H1 (cell line): ENCODE data around the gene HOOK1. TPM values are rescaled to one million over a fixed set of nuclear protein-coding genes. Genes with fewer than 3 reads are reported as not detected.

Experiments
- CTCF ChIA-PET: fragments of 300-600 bp; sonication (Branson Sonifier 250); formaldehyde crosslinking; loops from one replicate; lab custom pipeline; 2021; ENCODE audit not compliant: partially characterized antibody; lab: Charles Lee
- POLR2A ChIA-PET: fragments of 300-600 bp; sonication (Branson Sonifier 250); formaldehyde crosslinking; loops from one replicate; lab custom pipeline; 2021; ENCODE audit warnings: inconsistent platforms; ENCODE audit not compliant: partially characterized antibody; lab: Charles Lee
- DNase-seq, 2 experiments: peaks; one replicate each; pipeline versions ENCODE4 v3.0.0 to v3.0.0-alpha.2; 2010 to 2022; ENCODE audit warnings: low spot score in 2 of 2, low read depth in 1 of 2, mixed read lengths in 1 of 2
- FAIRE-seq: peaks from 2 replicates; lab custom pipeline; 2011; peaks lifted over from hg19 to GRCh38; lab: Jason Lieb, UNC
- H2AFZ ChIP-seq: 2 replicates; pipeline ENCODE4 v1.8.1; 2012; ENCODE audit warnings: low read length, inconsistent platforms
- H2AK5ac ChIP-seq: 2 replicates; pipeline ENCODE4 v1.6.1; 2013; ENCODE audit warnings: low read depth, low read length
- H2BK120ac ChIP-seq: replicated peaks from 2 replicates; pipeline ENCODE3; 2013; ENCODE audit warnings: low read depth, low read length, inconsistent platforms
- H2BK12ac ChIP-seq: 2 replicates; pipeline ENCODE4 v1.6.1; 2013; ENCODE audit warnings: low read depth, low read length
- H2BK15ac ChIP-seq: 2 replicates; pipeline ENCODE4 v1.6.1; 2013; ENCODE audit warnings: low read length
- H2BK20ac ChIP-seq: 2 replicates; pipeline ENCODE4 v1.6.1; 2013; ENCODE audit warnings: low read length
- H2BK5ac ChIP-seq: 2 replicates; pipeline ENCODE4 v1.6.1; 2013; ENCODE audit warnings: low read depth, low read length
- H3K14ac ChIP-seq: 2 replicates; pipeline ENCODE4 v1.6.1; 2013; ENCODE audit warnings: inconsistent platforms; ENCODE audit not compliant: insufficient read length
- H3K18ac ChIP-seq: 2 replicates; pipeline ENCODE4 v1.6.1; 2013; ENCODE audit warnings: low read length; ENCODE audit errors: extremely low read depth
- H3K23ac ChIP-seq: 2 replicates; pipeline ENCODE4 v1.6.1; 2013; ENCODE audit warnings: inconsistent platforms; ENCODE audit not compliant: insufficient read length
- H3K23me2 ChIP-seq: 2 replicates; pipeline ENCODE4 v1.6.1; 2013; ENCODE audit warnings: low read depth, low read length
- H3K27ac ChIP-seq: 2 replicates; pipeline ENCODE4 v1.6.1; 2011; ENCODE audit warnings: low read depth, low read length, inconsistent platforms
- H3K27me3 ChIP-seq, 4 experiments: replicated peaks in 1 of 4; 1 replicate in 1 of 4; 2 replicates in 3 of 4; pipeline versions ENCODE4 v1.6.1 to v1.8.1; 2011 to 2013; ENCODE audit warnings: low read length in 3 of 4, mild to moderate bottlenecking in 3 of 4, inconsistent platforms in 2 of 4, mixed read lengths in 2 of 4, moderate library complexity in 1 of 4; ENCODE audit not compliant: control insufficient read depth in 3 of 4, insufficient read depth in 3 of 4; ENCODE audit errors: extremely low read depth in 1 of 4
- H3K36me3 ChIP-seq, 4 experiments: 2 replicates each; pipeline versions ENCODE4 v1.6.1 to v1.8.1; 2011 to 2013; ENCODE audit warnings: mild to moderate bottlenecking in 4 of 4, low read length in 3 of 4, moderate library complexity in 2 of 4, control low read depth in 1 of 4, inconsistent platforms in 1 of 4; ENCODE audit not compliant: insufficient read depth in 4 of 4, control insufficient read depth in 2 of 4
- H3K4ac ChIP-seq: replicated peaks from 2 replicates; pipeline ENCODE3; 2013; ENCODE audit warnings: low read length, low read depth, mixed read lengths, inconsistent platforms; ENCODE audit not compliant: insufficient read length
- H3K4me1 ChIP-seq, 4 experiments: replicated peaks in 1 of 4; 1 replicate in 1 of 4; 2 replicates in 3 of 4; pipeline versions ENCODE4 v1.6.1 to v1.8.1; 2011 to 2013; ENCODE audit warnings: low read length in 3 of 4, inconsistent platforms in 2 of 4, mixed read lengths in 1 of 4; ENCODE audit not compliant: insufficient read depth in 4 of 4, control insufficient read depth in 3 of 4
- H3K4me2 ChIP-seq, 2 experiments: 2 replicates each; pipeline versions ENCODE4 v1.6.1 to v1.8.1; 2011 to 2013; ENCODE audit warnings: low read depth in 2 of 2, low read length in 2 of 2, control low read depth in 1 of 2, inconsistent platforms in 1 of 2, mild to moderate bottlenecking in 1 of 2; ENCODE audit not compliant: insufficient read depth in 1 of 2
- H3K4me3 ChIP-seq, 4 experiments: fragments of 200-600, 300-600 bp in 1 of 4; sonication (generic), shearing (Covaris generic), sonication (Bioruptor Twin) in 1 of 4; 2 replicates each; pipeline versions ENCODE4 v1.5.1 to v1.8.1; 2011 to 2016; ENCODE audit warnings: low read length in 4 of 4, low read depth in 3 of 4, control low read depth in 2 of 4, inconsistent platforms in 2 of 4, mild to moderate bottlenecking in 2 of 4, mixed read lengths in 1 of 4, moderate library complexity in 1 of 4; ENCODE audit not compliant: insufficient read depth in 2 of 4; ENCODE audit errors: extremely low read depth in 1 of 4
- H3K56ac ChIP-seq: replicated peaks from 2 replicates; pipeline ENCODE3; 2013; ENCODE audit warnings: low read depth, mild to moderate bottlenecking, mixed read lengths, low read length, inconsistent platforms; ENCODE audit not compliant: insufficient read length
- H3K79me1 ChIP-seq: 2 replicates; pipeline ENCODE4 v1.6.1; 2013; ENCODE audit warnings: low read depth, low read length, control low read depth
- H3K79me2 ChIP-seq, 2 experiments: 2 replicates each; pipeline versions ENCODE4 v1.6.1 to v1.8.1; 2012 to 2013; ENCODE audit warnings: low read length in 2 of 2, mild to moderate bottlenecking in 2 of 2, inconsistent platforms in 1 of 2; ENCODE audit not compliant: insufficient read depth in 2 of 2, control insufficient read depth in 1 of 2
- H3K9ac ChIP-seq, 4 experiments: replicated peaks in 1 of 4; 1 replicate in 1 of 4; 2 replicates in 3 of 4; pipeline versions ENCODE4 v1.6.1 to v1.8.1; 2011 to 2013; ENCODE audit warnings: low read depth in 3 of 4, low read length in 3 of 4, control low read depth in 2 of 4, mild to moderate bottlenecking in 2 of 4, moderate library complexity in 2 of 4, inconsistent platforms in 1 of 4; ENCODE audit errors: extremely low read depth in 1 of 4
- H3K9me3 ChIP-seq, 2 experiments: 2 replicates each; pipeline versions ENCODE4 v1.6.1 to v1.8.1; 2012 to 2013; ENCODE audit warnings: mild to moderate bottlenecking in 2 of 2, moderate library complexity in 2 of 2, control low read depth in 1 of 2, inconsistent platforms in 1 of 2, low read depth in 1 of 2, low read length in 1 of 2, mixed read lengths in 1 of 2; ENCODE audit not compliant: insufficient read depth in 2 of 2
- H4K20me1 ChIP-seq, 2 experiments: replicated peaks in 1 of 2; 2 replicates each; pipeline versions ENCODE3 to v1.8.1; 2011 to 2013; ENCODE audit warnings: inconsistent platforms in 2 of 2, low read length in 2 of 2, mild to moderate bottlenecking in 1 of 2; ENCODE audit not compliant: insufficient read depth in 2 of 2, control insufficient read depth in 1 of 2
- H4K5ac ChIP-seq: 2 replicates; pipeline ENCODE4 v1.6.1; 2013; ENCODE audit warnings: low read length, low read depth, mixed read lengths, inconsistent platforms; ENCODE audit not compliant: insufficient read length
- H4K8ac ChIP-seq: 2 replicates; pipeline ENCODE4 v1.8.0; 2013; ENCODE audit warnings: mild to moderate bottlenecking, moderate library complexity, low read length, inconsistent platforms; ENCODE audit not compliant: insufficient read depth; ENCODE audit errors: extremely low read depth
- H4K91ac ChIP-seq: replicated peaks from 2 replicates; pipeline ENCODE3; 2013; ENCODE audit warnings: low read length, mixed read lengths, inconsistent platforms; ENCODE audit not compliant: insufficient read length
- CEBPB ChIP-seq: IDR thresholded peaks from 2 replicates; pipeline ENCODE4 v1.6.1; 2012; ENCODE audit warnings: low read depth, low read length
- RAD21 ChIP-seq, 2 experiments: IDR thresholded peaks in 1 of 2; conservative IDR thresholded peaks in 1 of 2; 2 replicates each; pipeline ENCODE4 v1.6.1; 2011; ENCODE audit warnings: low read depth in 2 of 2, low read length in 2 of 2, improper control_type of control experiment in 1 of 2, inconsistent platforms in 1 of 2, mild to moderate bottlenecking in 1 of 2, moderate library complexity in 1 of 2
- WGBS, 2 experiments: shearing (Covaris generic) in 1 of 2; methylation state at CpG; one replicate each; pipeline versions ENCODE4 v1.1.6 to v1.1.7; 2013 to 2015; ENCODE audit warnings: low lambda C conversion rate in 2 of 2, mixed read lengths in 2 of 2, inconsistent platforms in 1 of 2, low coverage in 1 of 2, missing lambda C conversion rate in 1 of 2; ENCODE audit not compliant: insufficient replicate concordance in 2 of 2, insufficient coverage in 1 of 2, insufficient read length in 1 of 2; ENCODE audit errors: extremely low coverage in 1 of 2, missing lambda C conversion rate in 1 of 2; 5-methylcytosine and 5-hydroxymethylcytosine counted together
- polyA plus RNA-seq, 7 experiments: library from polyadenylated mRNA; depleted of rRNA in 3 of 7; stranded (reverse) in 5 of 7; unstranded in 2 of 7; fragments of >200 nt in 5 of 7; fragments of 200-250 nt in 2 of 7; gene quantifications; 1 replicate in 5 of 7; 2 replicates in 1 of 7; 4 replicates in 1 of 7; pipeline versions ENCODE4 v1.2.1 to v1.2.3, GENCODE V29; 2011 to 2013; ENCODE audit warnings: missing spikeins in 2 of 7, mixed read lengths in 2 of 7
- total RNA-seq: library from RNA; stranded (reverse); fragmentation: NEBNext Ultra II Directional; extraction: Animal tissue kit (Norgen Biotek cat#: 25700); gene quantifications from 2 replicates; pipeline ENCODE4 v1.2.1, GENCODE V29; 2021
- TF ChIP-seq, protein P1 (sequence below): IDR thresholded peaks from 2 replicates; pipeline ENCODE4 v1.6.1; 2011; ENCODE audit warnings: low read length, improper control_type of control experiment
- TF ChIP-seq, protein P2 (sequence below), 3 experiments: IDR thresholded peaks; 1 replicate in 2 of 3; 2 replicates in 1 of 3; pipeline versions ENCODE4 v1.5.1 to v1.6.1; 2011; ENCODE audit warnings: low read length in 3 of 3, mild to moderate bottlenecking in 3 of 3, inconsistent platforms in 2 of 3, low read depth in 1 of 3, moderate library complexity in 1 of 3; ENCODE audit not compliant: insufficient read depth in 1 of 3; ENCODE audit errors: control extremely low read depth in 1 of 3

The HOOK1 gene
- total and polyA plus RNA-seq, 2 of the 8 experiments (the other 6 are each of a cell fraction or from before 2014, with no cell fraction given) = 5.6 to 34.5 TPM

DNA sequence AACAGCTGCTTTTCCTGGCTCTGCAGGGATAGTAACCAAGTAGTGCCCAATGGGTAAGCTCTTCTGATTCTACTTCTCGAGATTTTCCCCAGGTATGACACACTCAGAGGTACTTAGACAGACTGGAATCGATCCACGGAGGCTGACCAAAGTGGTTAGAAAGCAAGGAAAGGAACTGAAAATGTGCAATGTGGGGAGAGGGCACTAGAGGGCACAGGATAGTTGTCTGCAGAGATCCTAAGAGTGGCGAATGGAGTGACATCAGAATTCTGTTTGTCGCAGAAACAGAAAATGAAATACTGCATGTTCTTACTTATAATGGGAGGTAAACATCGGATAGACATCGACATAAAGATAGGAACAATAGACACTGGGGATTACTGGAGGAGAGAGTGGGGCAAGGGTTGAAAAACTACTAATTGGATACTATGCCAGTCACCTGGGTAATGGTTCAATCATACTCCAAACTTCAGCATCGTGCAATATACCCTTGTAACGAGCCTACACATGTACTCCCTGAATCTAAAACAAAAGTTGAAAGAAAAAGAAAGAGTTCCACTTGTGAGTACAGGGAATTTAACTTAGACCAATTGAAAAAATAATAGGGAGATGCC lies 88.5 kb downstream of the HOOK1 start:
- Histone ChIP-seq H3K27me3 (no peaks in the 10 kb centered on the region), H3K9ac (no peak overlapping the region), H2BK15ac (no peak overlapping the region), H2AFZ (no peak overlapping the region), H3K9me3 (no peaks in the 10 kb centered on the region), H3K56ac (no peak overlapping the region), H2BK20ac (no peak overlapping the region), H3K4me1 (no peaks in the 10 kb centered on the region), H3K4me2 (no peak overlapping the region), H3K79me1 (no peaks in the 10 kb centered on the region), H4K5ac (no peak overlapping the region), H2BK120ac (no peak overlapping the region), H3K18ac (no peak overlapping the region), H3K36me3 (no peaks in the 10 kb centered on the region), H2BK5ac (no peak overlapping the region), H3K23me2 (0 out of 2 replicates have a peak, but pooled peaks cover 3% of the 10 kb centered on the region), H3K23ac (no peak overlapping the region), H3K4ac (no peak overlapping the region), H3K27ac (no peak overlapping the region), H4K91ac (no peak overlapping the region), H3K79me2 (no peaks in the 10 kb centered on the region), H3K4me3 (no peak overlapping the region), H2AK5ac (no peak overlapping the region), H3K14ac (no peak overlapping the region), H4K20me1 (no peaks in the 10 kb centered on the region), H4K8ac (no peak overlapping the region), H2BK12ac (no peak overlapping the region)
- DNase-seq = peak in 1 of 2 experiments; percentile 52
- peak; percentile 69 for FAIRE-seq
- ChIA-PET CTCF (interaction anchor here (0.7 to 4.9 kb wide), 21 partner anchors 10 to 244 kb away, joined by 3 to 63 read pairs (median 9); no protein-coding TSS in a partner anchor), POLR2A (interaction anchor here (0.7 kb wide), 1 partner anchor 37 kb away, joined by 3 read pairs; no protein-coding TSS in a partner anchor)
- TF ChIP-seq, protein P1, sequence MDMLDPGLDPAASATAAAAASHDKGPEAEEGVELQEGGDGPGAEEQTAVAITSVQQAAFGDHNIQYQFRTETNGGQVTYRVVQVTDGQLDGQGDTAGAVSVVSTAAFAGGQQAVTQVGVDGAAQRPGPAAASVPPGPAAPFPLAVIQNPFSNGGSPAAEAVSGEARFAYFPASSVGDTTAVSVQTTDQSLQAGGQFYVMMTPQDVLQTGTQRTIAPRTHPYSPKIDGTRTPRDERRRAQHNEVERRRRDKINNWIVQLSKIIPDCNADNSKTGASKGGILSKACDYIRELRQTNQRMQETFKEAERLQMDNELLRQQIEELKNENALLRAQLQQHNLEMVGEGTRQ = no peak
- TF ChIP-seq CEBPB (no peak), RAD21 (IDR thresholded peaks at IDR 0.05 in 1 of 2, conservative IDR thresholded peaks at IDR 0.05 in 1 of 2; ENCODE audit: low read depth in 2 of 2, low read length in 2 of 2) (peak; percentile 66)
- TF ChIP-seq, protein P2, sequence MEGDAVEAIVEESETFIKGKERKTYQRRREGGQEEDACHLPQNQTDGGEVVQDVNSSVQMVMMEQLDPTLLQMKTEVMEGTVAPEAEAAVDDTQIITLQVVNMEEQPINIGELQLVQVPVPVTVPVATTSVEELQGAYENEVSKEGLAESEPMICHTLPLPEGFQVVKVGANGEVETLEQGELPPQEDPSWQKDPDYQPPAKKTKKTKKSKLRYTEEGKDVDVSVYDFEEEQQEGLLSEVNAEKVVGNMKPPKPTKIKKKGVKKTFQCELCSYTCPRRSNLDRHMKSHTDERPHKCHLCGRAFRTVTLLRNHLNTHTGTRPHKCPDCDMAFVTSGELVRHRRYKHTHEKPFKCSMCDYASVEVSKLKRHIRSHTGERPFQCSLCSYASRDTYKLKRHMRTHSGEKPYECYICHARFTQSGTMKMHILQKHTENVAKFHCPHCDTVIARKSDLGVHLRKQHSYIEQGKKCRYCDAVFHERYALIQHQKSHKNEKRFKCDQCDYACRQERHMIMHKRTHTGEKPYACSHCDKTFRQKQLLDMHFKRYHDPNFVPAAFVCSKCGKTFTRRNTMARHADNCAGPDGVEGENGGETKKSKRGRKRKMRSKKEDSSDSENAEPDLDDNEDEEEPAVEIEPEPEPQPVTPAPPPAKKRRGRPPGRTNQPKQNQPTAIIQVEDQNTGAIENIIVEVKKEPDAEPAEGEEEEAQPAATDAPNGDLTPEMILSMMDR (IDR thresholded peaks at IDR 0.05; ENCODE audit: control extremely low read depth in 1 of 3, insufficient read depth in 1 of 3, low read depth in 1 of 3, low read length in 3 of 3) = peak; percentile 32 to 80 (median 58)
- 75% methylated on average over 9 of the region's 9 CpGs; no CpG with 5 or more reads in 1 of the 2 experiments for WGBS, 2 experiments
